Skeletal muscle tissue (tissue), 4 donors: ENCODE data around the gene MGAT2. TPM values are rescaled to one million over a fixed set of nuclear protein-coding genes. Genes with fewer than 3 reads are reported as not detected.

ENCODE experiments used
- H3K27ac ChIP-seq: one replicate; pipeline ENCODE4 v1.7.0; 2013; ENCODE audit warnings: mild to moderate bottlenecking, low read depth, low read length, inconsistent platforms
- H3K27me3 ChIP-seq, 3 donors: one replicate each; pipeline ENCODE4 v1.7.0; 2013; ENCODE audit warnings: low read length in 3 of 3; ENCODE audit not compliant: control insufficient read depth in 3 of 3, insufficient read depth in 3 of 3
- H3K36me3 ChIP-seq, 3 donors: one replicate each; pipeline ENCODE4 v1.7.0; 2013; ENCODE audit warnings: low read length in 3 of 3; ENCODE audit not compliant: control insufficient read depth in 3 of 3, insufficient read depth in 3 of 3
- H3K4me1 ChIP-seq, 3 donors: one replicate each; pipeline ENCODE4 v1.7.0; 2013; ENCODE audit warnings: low read length in 3 of 3, mild to moderate bottlenecking in 3 of 3; ENCODE audit not compliant: control insufficient read depth in 3 of 3, insufficient read depth in 3 of 3
- H3K4me3 ChIP-seq, 3 donors: one replicate each; pipeline ENCODE4 v1.7.0; 2013; ENCODE audit warnings: low read length in 3 of 3
- H3K9ac ChIP-seq, 3 donors: one replicate each; pipeline ENCODE4 v1.7.0; 2013; ENCODE audit warnings: low read length in 3 of 3, mild to moderate bottlenecking in 3 of 3, moderate library complexity in 2 of 3, low read depth in 1 of 3
- H3K9me3 ChIP-seq, 3 donors: one replicate each; pipeline ENCODE4 v1.7.0; 2013; ENCODE audit warnings: low read length in 3 of 3; ENCODE audit not compliant: control insufficient read depth in 3 of 3
- total RNA-seq: library from RNA; depleted of rRNA; stranded (reverse); fragments of >200 nt; gene quantifications from one replicate; pipeline ENCODE4 v1.2.3, GENCODE V29; 2014
- donor health status: Osteomylitis.

MGAT2 gene
- total RNA-seq, 1 donor from 2014 or later: 28.2 TPM

DNA sequence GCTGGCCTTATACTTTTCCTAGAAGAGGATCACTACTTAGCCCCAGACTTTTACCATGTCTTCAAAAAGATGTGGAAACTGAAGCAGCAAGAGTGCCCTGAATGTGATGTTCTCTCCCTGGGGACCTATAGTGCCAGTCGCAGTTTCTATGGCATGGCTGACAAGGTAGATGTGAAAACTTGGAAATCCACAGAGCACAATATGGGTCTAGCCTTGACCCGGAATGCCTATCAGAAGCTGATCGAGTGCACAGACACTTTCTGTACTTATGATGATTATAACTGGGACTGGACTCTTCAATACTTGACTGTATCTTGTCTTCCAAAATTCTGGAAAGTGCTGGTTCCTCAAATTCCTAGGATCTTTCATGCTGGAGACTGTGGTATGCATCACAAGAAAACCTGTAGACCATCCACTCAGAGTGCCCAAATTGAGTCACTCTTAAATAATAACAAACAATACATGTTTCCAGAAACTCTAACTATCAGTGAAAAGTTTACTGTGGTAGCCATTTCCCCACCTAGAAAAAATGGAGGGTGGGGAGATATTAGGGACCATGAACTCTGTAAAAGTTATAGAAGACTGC lies 1.5 kb downstream of the MGAT2 start:
- Histone ChIP-seq H3K9ac (peak overlapping the region; percentile 93 to 99 (median 98)), H3K4me1 (peaks cover 25 to 35% (median 26%) of the 10 kb centered on the region in 3 donors), H3K36me3 (peaks cover 2 to 22% (median 12%) of the 10 kb centered on the region in 3 donors), H3K4me3 (peak overlapping the region; percentile 83 to 97 (median 96)), H3K27me3 (no peaks in the 10 kb centered on the region), H3K9me3 (no peaks in the 10 kb centered on the region), H3K27ac (peak overlapping the region; percentile 9)

GRCh38 chr14:49623387-49623786 lies 2.8 kb downstream of the MGAT2 start:
- Histone ChIP-seq H3K27ac (no peak overlapping the region), H3K4me3 (no peak overlapping the region), H3K9ac (no peak overlapping the region), H3K27me3 (no peaks in the 10 kb centered on the region), H3K9me3 (no peaks in the 10 kb centered on the region), H3K4me1 (peaks cover 25 to 35% (median 26%) of the 10 kb centered on the region in 3 donors), H3K36me3 (peaks cover 0 to 10% (median 1%) of the 10 kb centered on the region in 3 donors)

DNA sequence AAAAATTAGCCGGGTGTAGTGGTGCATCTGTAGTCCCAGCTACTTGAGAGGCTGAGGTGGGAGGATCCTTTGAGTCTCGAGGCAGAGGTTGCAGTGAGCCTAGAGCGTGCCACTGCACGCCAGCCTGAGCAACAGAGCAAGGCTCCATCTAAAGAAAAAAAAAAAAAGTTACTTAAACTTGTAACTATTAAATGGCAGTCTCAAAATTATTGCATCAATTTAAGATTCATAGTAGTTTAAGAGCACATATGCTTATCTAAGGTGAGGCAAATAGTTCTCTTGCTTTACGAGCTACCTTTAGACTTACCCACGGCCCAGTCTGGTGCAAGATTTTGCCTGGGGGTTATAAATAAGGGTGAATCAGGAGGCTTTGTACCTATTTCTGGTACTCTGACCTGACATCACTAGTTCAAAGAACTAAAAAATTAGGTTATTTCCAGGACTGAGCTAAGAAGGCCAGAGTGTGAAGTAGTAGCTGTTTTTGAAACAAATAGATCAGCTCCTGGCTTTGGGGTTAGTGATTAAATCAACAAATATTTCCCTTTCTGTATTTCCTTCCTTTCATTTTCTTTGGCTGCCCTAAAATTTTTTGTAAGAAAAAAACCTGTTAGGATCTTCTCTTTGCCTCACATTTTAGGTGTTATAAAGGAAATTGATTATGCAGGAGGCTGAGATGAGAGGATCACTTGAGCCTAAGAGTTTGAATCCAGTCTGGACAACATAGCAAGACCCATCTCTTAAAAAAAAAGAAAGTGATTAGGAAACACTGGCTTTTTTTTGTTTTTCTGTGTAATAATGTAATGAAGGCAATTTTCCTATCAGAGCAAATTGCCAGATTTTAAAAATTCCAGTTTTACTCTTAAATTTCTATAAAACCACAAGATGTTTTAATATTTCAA lies 3.6 kb downstream of the MGAT2 start:
- no peak overlapping the region for H3K9ac ChIP-seq
- H3K27ac ChIP-seq: no peak overlapping the region
- H3K4me3 ChIP-seq: no peak overlapping the region
- no peaks in the 10 kb centered on the region for H3K9me3 ChIP-seq
- no peaks in the 10 kb centered on the region for H3K27me3 ChIP-seq
- peaks cover 0 to 6% (median 0%) of the 10 kb centered on the region in 3 donors for H3K36me3 ChIP-seq
- peaks cover 25 to 35% (median 25%) of the 10 kb centered on the region in 3 donors for H3K4me1 ChIP-seq

GRCh38 chr14:49633640-49634546 lies 13.3 kb downstream of the MGAT2 start:
- H3K4me1 ChIP-seq: peaks cover 12 to 24% (median 17%) of the 10 kb centered on the region in 3 donors
- peak overlapping the region; percentile 96 for H3K27ac ChIP-seq
- no peaks in the 10 kb centered on the region for H3K9me3 ChIP-seq
- no peaks in the 10 kb centered on the region for H3K27me3 ChIP-seq
- H3K4me3 ChIP-seq: peak overlapping the region; percentile 88 to 97 (median 95)
- H3K36me3 ChIP-seq: peaks cover 0 to 8% (median 2%) of the 10 kb centered on the region in 3 donors
- H3K9ac ChIP-seq: peak overlapping the region; percentile 90 to 96 (median 95)

GRCh38 chr14:49634547-49635334 lies 14.1 kb downstream of the MGAT2 start, which contains the start of gene DNAAF2:
DNAAF2 (minus strand) TSS chr14:49635244; CDS start chr14:49635149, 95 bp downstream.
- H3K9me3 ChIP-seq: no peaks in the 10 kb centered on the region
- H3K27ac ChIP-seq: peak within 1 kb of the TSS; percentile 96
- peak within 1 kb of the TSS; percentile 90 to 96 (median 95) for H3K9ac ChIP-seq
- H3K4me1 ChIP-seq: peaks cover 12 to 24% (median 17%) of the 10 kb centered on the region in 3 donors
- no peaks in the 10 kb centered on the region for H3K27me3 ChIP-seq
- peak within 1 kb of the TSS; percentile 88 to 97 (median 95) for H3K4me3 ChIP-seq
- peaks cover 0 to 8% (median 2%) of the 10 kb centered on the region in 3 donors for H3K36me3 ChIP-seq

- Histone ChIP-seq H3K9ac (no peak overlapping the region), H3K4me3 (no peak overlapping the region), H3K36me3 (peaks cover 0 to 9% (median 2%) of the 10 kb centered on the region in 3 donors), H3K27me3 (no peaks in the 10 kb centered on the region), H3K4me1 (peaks cover 10 to 22% (median 16%) of the 10 kb centered on the region in 3 donors), H3K9me3 (no peaks in the 10 kb centered on the region), H3K27ac (no peak overlapping the region)
Observed at GRCh38 chr14:49636866-49637265, 16.3 kb downstream of the MGAT2 start.

DNA sequence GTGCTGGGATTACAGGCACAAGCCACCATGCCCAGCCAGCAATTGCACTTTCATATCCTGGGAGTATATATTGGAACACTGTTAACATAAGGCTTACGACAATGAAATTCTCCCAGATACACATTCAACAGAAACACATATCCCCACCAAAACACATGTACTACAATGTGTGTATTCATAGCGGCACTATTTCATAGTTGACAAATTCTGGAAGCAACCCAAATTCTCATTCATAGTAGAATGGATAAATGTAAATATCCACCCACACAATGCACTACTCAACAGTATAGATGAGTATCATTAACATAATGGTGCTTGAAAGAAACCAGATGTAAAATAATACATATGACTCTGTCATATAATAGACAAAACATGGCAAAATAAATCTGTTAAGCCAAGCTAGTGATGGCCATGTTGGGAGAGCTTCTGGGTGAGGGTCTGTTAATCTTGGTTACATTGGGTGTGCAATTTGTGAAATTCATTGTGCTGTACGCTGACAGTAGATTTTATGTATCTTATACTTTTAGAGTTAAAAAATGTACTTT lies 17.0 kb downstream of the MGAT2 start:
- Histone ChIP-seq H3K27me3 (no peaks in the 10 kb centered on the region), H3K9ac (no peak overlapping the region), H3K9me3 (no peaks in the 10 kb centered on the region), H3K4me3 (no peak overlapping the region), H3K4me1 (peaks cover 10 to 20% (median 17%) of the 10 kb centered on the region in 3 donors), H3K36me3 (peaks cover 0 to 9% (median 2%) of the 10 kb centered on the region in 3 donors), H3K27ac (no peak overlapping the region)

DNA sequence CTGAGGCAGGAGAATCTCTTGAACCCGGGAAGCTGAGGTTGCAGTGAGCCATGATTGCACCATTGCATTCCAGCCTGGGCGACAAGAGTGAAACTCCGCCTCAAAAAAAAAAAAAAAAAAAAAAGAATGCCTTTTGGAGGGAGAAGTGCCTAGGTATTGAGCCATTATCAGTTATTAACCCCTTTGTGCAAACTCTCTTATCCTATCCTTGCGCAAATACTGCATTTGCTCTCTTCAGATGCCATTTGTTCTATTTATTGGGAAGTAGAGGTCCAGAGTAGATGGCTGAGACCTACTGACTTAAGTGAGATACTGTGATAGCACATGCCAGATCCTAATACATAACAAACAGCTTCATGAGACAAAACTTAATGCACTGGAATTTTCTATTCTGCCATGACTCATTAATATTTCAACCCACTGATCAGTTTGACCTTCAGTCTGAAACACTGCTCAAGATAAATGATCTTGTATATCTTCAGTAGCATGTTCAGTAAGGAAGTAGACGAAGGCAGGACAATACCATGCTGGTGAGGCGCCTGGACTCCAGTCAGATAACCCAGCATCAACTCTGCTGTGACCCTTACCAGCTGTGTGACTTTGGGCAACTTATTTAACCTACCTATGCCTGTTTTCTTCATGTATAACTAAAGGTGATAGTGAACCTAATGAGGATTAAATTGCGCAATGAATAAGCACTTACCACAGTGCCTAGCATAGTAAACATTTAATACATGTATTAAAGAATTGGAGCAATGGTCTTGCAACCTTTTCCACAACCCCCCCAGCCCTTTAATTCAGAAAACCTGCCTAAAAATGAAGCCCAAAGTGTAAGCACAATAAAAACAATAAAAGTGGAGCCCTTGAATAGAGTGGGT lies 20.2 kb downstream of the MGAT2 start:
- H3K9me3 ChIP-seq: no peaks in the 10 kb centered on the region
- no peak overlapping the region for H3K9ac ChIP-seq
- no peak overlapping the region for H3K4me3 ChIP-seq
- no peak overlapping the region for H3K27ac ChIP-seq
- peaks cover 6 to 13% (median 6%) of the 10 kb centered on the region in 3 donors for H3K4me1 ChIP-seq
- H3K27me3 ChIP-seq: no peaks in the 10 kb centered on the region
- peaks cover 0 to 9% (median 2%) of the 10 kb centered on the region in 3 donors for H3K36me3 ChIP-seq
